Stimulated activated CD8-positive, alpha-beta memory T cell treated with anti-CD3 and anti-CD28 coated beads, Interleukin-4, amount 100 ng/mL, for 4 hours (primary cell): ENCODE data around the gene IQCC.

Experiments used
- DNase-seq, 2 donors: peaks; one replicate each; pipeline ENCODE4 v3.0.0-alpha.2; 2020; ENCODE audit warnings: low read depth in 2 of 2, low spot score in 1 of 2

The IQCC gene

DNA sequence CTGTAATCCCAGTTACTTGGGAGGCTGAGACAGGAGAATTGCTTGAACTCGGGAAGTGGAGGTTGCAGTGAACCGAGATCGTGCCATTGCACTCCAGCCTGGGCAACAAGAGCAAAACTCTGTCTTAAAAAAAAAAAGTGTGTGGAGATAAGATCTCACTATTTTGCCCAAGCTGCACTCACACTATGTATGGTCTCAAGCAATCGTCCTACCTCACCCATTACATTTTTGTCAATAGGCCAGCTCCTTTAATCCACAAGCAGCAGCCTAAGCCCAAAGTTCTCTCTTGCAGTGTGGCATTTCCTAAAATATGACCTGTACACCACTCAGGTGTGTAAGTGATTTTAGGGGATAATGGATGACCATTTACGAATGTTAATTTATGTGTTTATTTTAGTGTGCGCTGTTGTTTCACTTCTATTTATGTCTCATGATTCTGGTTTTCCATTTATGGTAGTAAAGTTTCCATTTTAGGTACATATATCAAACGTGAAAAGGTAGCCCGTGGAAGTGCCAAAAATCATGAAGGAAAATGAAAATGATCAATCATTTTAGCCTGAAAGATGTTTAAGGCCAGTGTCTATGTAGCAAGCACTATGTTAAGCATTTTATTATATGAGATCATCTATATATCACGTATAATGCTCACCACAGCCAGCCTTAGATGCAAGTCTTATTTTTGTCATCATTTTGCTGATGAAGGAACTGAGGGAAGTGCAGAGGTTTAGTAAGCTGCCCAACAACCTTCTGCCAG lies 51.2 kb downstream of the IQCC start:
- DNase-seq = no peak

DNA sequence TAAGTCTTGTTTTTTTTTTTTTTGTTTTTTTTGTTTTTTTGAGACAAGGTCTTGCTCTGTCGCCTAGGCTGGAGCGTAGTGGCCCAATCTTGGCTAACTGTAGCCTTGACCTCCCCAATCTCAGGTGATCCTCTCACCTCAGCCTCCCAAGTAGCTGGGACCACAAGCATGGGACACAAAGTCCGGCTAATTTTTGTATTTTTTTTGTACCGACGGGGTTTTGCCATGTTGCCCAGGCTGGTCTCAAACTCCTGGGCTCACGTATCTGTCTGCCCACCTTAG lies 51.7 kb downstream of the IQCC start:
- DNase-seq = no peak
